ENCODE results near the gene JSRP1. TPM values are rescaled to one million over a fixed set of nuclear protein-coding genes. Genes with fewer than 3 reads are reported as not detected.

JSRP1 gene
- total and polyA plus RNA-seq, 10 of the 15 experiments (the other 5 are each of a cell fraction or from before 2014, with no cell fraction given): 0.41 to 0.91 (median 0.49) TPM; not detected in 7

DNA sequence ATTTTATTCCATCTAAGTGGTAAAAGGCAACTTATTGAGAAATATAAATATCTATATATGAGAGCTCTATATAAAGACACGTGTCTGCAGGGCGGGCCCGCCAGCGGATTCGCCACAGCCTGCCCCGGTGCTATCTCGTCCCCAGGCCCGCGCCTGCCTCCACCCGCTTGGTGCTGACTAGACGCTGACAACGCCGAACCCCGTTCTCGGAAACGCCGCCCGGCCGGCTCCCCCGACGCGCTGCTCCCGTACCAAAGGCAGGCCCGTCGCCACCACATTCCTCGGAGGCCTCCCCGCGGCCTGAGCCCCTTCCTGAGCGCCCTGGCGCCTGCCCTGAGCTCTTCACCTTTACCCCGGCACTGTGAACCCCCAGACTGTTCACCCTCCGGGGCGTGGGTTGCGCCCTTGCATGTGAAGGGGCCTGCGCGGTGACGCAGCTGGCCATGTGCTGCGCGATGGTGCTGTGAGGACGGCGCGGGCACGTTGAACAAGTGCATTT is 26.1 kb downstream of the JSRP1 start:
- H3K27ac ChIP-seq (ENCODE audit: control insufficient read depth, insufficient read depth): no peak overlapping the region
- no peak overlapping the region for H3K4me3 ChIP-seq
- ChIA-PET CTCF (interaction anchor here (0.7 to 1.0 kb wide), 3 partner anchors 59 to 76 kb away, joined by 3 to 4 read pairs (median 4); no protein-coding TSS in a partner anchor), SMC1A (ENCODE audit: uncharacterized antibody, unreplicated experiment) (interaction anchor here (0.6 kb wide), 1 partner anchor 44 kb away, joined by 3 read pairs; no protein-coding TSS in a partner anchor), RAD21 (ENCODE audit: unreplicated experiment) (interaction anchor here (1.1 to 1.5 kb wide), 3 partner anchors 8 to 74 kb away, joined by 3 to 5 read pairs (median 3); no protein-coding TSS in a partner anchor), POLR2A (interaction anchor here (0.5 to 0.6 kb wide), 2 partner anchors 18 to 58 kb away, joined by 3 to 4 read pairs; no protein-coding TSS in a partner anchor)
- H2AFZ ChIP-seq (ENCODE audit: control insufficient read depth, low read depth, low read length): no peak overlapping the region
- ATAC-seq (no peak), FAIRE-seq (no peak), DNase-seq (ENCODE audit: low read depth, low spot score) (no peak)
- no peaks in the 10 kb centered on the region for H4K20me1 ChIP-seq (ENCODE audit: control insufficient read depth, insufficient read depth)
- 99% methylated on average over 27 of the region's 43 CpGs for WGBS (ENCODE audit: insufficient coverage, insufficient replicate concordance, low lambda C conversion rate, missing lambda C conversion rate)
- no TSS peak for BruUV-seq (replicated peaks)
- intact Hi-C loops (cut with micrococcal nuclease; ENCODE audit: unreplicated experiment) (loop anchor here (10.0 kb wide), 1 partner anchor 135 kb away; the partner anchor contains the start of genes IZUMO4 and MOB3A), in situ Hi-C loops (cut with MboI) (loop anchor here (5.0 kb wide), 1 partner anchor 87 kb away; no protein-coding TSS in a partner anchor)
- no peak overlapping the region for H3K9ac ChIP-seq (ENCODE audit: control insufficient read depth, insufficient read depth, low read length)
- peaks cover 21% of the 10 kb centered on the region for H3K79me2 ChIP-seq (ENCODE audit: control insufficient read depth, insufficient read depth, low read length)
- H3K4me1 ChIP-seq (ENCODE audit: control insufficient read depth, insufficient read depth, low read length): peaks cover 12% of the 10 kb centered on the region
- TF ChIP-seq YY1 (IDR thresholded peaks at IDR 0.05; ENCODE audit: low read depth, low read length) (no peak), BCL11A (IDR thresholded peaks at IDR 0.05; ENCODE audit: low read depth, low read length) (no peak), PML (IDR thresholded peaks at IDR 0.05; ENCODE audit: low read length) (no peak), DPF2 (IDR thresholded peaks at IDR 0.05) (no peak)
- H3K4me2 ChIP-seq (ENCODE audit: control insufficient read depth, insufficient read depth): no peak overlapping the region
- H3K36me3 ChIP-seq (ENCODE audit: control insufficient read depth in 2 of 2, insufficient read depth in 2 of 2, low read length in 1 of 2): peaks cover 0 to 40% of the 10 kb centered on the region in 2 experiments; a peak in 3 of 4 replicates
- no peaks in the 10 kb centered on the region for H3K27me3 ChIP-seq (replicated peaks in 1 of 2; ENCODE audit: control insufficient read depth in 2 of 2, insufficient read depth in 2 of 2, low read length in 1 of 2)
- no peaks in the 10 kb centered on the region for H3K9me3 ChIP-seq (replicated peaks; ENCODE audit: control insufficient read depth, insufficient read depth, low read length)

Measured in GM12878 (cell line).